ENCODE data around the gene HIVEP1.

Gene HIVEP1

DNA sequence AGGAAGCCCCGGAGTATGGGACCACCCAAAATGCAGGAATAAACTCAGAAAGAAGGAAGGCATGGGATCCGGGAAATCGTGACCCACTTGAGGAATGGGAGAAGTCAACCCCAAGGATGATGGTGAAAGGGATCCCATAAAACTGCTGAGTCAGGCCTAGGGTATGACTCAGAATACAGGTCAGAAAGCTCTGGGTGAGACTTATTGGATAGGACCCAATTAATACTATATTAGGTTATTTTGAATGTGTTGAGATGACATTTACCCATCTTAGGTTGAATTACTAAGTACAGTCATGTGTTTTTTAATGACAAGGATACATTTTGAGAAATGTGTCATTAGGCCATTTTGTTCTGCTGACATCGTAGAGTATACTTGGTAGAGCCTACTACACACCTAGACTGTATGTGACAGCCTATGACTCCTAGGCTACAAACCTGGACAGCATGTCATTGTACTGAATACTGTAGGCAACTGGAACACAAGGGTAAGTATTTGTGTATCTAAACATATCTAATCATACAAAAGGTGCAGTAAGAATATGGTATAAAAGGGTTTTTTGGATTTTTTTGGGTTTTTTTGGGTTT lies 17.1 kb upstream of the HIVEP1 start:
- H3K4me2 ChIP-seq (ENCODE audit: low read length): no peak overlapping the region
- H3K9ac ChIP-seq (ENCODE audit: low read depth, low read length): no peak overlapping the region
- peaks cover 3% of the 10 kb centered on the region for H3K4me1 ChIP-seq (ENCODE audit: control insufficient read depth, insufficient read depth, low read length)
- no peaks in the 10 kb centered on the region for H3K9me3 ChIP-seq (replicated peaks; ENCODE audit: low read length)
- H3K36me3 ChIP-seq (ENCODE audit: insufficient read depth, low read length): no peaks in the 10 kb centered on the region
- no peak overlapping the region for H3K4me3 ChIP-seq (ENCODE audit: low read length)
- H3K27me3 ChIP-seq (ENCODE audit: control insufficient read depth, insufficient read depth, low read length): no peaks in the 10 kb centered on the region

DNA sequence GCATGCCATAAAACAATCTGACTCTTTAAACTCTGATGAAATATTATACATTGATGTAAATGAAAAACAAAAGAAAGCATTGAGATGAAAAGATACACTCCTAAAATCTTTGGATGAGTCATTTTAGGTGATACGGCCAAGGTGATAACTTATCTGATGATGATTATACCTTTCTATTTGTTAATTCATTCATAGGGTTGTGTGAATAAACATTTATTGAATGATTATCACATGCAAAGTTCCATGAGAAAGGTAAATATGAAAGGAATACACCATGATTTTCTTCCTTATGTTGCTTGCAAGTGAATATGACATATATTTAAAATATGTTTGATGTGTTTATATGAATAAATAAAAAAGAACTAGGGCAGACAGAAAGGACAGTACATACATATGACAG lies 15.4 kb upstream of the HIVEP1 start:
- no peak overlapping the region for H3K9ac ChIP-seq (ENCODE audit: low read depth, low read length)
- H3K36me3 ChIP-seq (ENCODE audit: insufficient read depth, low read length): no peaks in the 10 kb centered on the region
- H3K4me3 ChIP-seq (ENCODE audit: low read length): no peak overlapping the region
- no peaks in the 10 kb centered on the region for H3K27me3 ChIP-seq (ENCODE audit: control insufficient read depth, insufficient read depth, low read length)
- no peaks in the 10 kb centered on the region for H3K9me3 ChIP-seq (replicated peaks; ENCODE audit: low read length)
- H3K4me2 ChIP-seq (ENCODE audit: low read length): no peak overlapping the region
- H3K4me1 ChIP-seq (ENCODE audit: control insufficient read depth, insufficient read depth, low read length): peaks cover 3% of the 10 kb centered on the region

DNA sequence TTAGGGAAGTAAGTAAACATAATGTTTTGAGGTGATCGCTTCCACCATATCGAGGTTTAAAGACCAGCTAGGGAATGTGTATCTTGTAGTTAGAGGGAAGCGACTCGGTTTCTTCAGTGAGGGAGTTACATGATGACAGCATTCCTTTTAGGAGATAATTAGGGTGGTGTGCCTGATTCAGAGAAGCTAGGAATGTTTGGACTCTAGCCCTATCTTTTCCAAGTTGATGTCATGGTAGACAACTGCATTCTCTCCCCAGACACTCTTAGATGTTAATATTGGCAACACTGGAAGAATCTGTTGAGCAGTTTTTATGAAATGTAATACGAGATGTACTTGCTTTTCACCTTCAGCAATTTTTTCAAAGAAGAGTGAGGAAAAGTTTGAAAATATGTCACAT lies 12.9 kb upstream of the HIVEP1 start:
- Histone ChIP-seq H3K36me3 (ENCODE audit: insufficient read depth, low read length) (no peaks in the 10 kb centered on the region), H3K4me2 (ENCODE audit: low read length) (no peak overlapping the region), H3K9ac (ENCODE audit: low read depth, low read length) (no peak overlapping the region), H3K27me3 (ENCODE audit: control insufficient read depth, insufficient read depth, low read length) (no peaks in the 10 kb centered on the region), H3K9me3 (replicated peaks; ENCODE audit: low read length) (no peaks in the 10 kb centered on the region), H3K4me1 (ENCODE audit: control insufficient read depth, insufficient read depth, low read length) (peaks cover 3% of the 10 kb centered on the region), H3K4me3 (ENCODE audit: low read length) (no peak overlapping the region)

DNA sequence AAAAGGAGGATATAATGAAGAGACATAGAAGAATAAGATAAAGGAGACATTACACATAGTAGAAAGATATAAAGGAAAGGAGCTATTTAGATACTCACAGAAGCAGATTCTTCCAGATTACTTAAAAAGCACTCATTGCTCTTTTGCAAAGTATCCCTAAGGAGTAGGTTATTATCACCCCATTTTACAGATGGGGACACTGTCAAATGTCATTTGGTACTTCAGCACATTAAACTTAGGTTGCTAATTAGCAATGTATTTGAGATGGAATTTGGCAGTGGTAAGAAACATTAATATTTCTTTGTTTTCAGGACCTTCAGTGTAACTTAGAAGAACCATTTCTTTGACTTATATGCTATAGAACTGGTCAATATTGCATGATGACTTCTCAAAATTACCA lies 11.9 kb upstream of the HIVEP1 start:
- no peaks in the 10 kb centered on the region for H3K9me3 ChIP-seq (replicated peaks; ENCODE audit: low read length)
- H3K4me1 ChIP-seq (ENCODE audit: control insufficient read depth, insufficient read depth, low read length): peaks cover 3% of the 10 kb centered on the region
- no peaks in the 10 kb centered on the region for H3K36me3 ChIP-seq (ENCODE audit: insufficient read depth, low read length)
- H3K4me2 ChIP-seq (ENCODE audit: low read length): no peak overlapping the region
- no peak overlapping the region for H3K9ac ChIP-seq (ENCODE audit: low read depth, low read length)
- no peaks in the 10 kb centered on the region for H3K27me3 ChIP-seq (ENCODE audit: control insufficient read depth, insufficient read depth, low read length)
- no peak overlapping the region for H3K4me3 ChIP-seq (ENCODE audit: low read length)

DNA sequence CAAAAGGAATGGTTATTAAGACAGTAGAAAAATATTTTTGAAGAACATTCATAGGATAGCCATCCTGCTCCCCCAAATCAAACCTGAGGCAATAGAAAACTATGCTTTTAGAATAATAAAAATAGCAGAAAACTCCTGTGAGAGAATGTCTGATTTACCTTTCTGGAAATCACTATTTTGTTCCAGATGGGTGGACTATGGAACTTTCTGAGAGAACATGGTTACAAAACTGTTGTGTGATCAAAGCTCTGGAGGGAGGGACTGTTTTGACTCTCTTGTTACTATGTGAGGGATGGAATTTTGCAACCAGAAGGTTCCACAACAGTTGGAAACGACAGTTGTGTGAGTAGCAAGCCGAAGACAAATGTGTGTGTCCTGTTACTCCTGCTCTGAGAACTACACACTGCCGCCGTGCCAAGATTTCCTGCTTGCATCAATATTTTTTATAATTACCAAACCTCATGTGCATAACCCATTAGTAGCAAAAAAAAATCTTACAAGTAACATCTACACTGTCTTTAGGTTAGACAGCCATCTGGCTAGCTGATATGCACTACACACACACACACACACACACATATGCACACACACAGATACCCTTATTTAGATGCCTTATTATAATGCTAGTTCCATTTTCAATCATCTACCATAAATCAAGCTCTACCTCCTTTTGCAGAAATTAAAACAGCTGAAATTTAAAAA lies 11.0 kb upstream of the HIVEP1 start:
- no peak overlapping the region for H3K9ac ChIP-seq (ENCODE audit: low read depth, low read length)
- H3K4me3 ChIP-seq (ENCODE audit: low read length): no peak overlapping the region
- no peaks in the 10 kb centered on the region for H3K9me3 ChIP-seq (replicated peaks; ENCODE audit: low read length)
- H3K27me3 ChIP-seq (ENCODE audit: control insufficient read depth, insufficient read depth, low read length): no peaks in the 10 kb centered on the region
- no peaks in the 10 kb centered on the region for H3K36me3 ChIP-seq (ENCODE audit: insufficient read depth, low read length)
- no peak overlapping the region for H3K4me2 ChIP-seq (ENCODE audit: low read length)
- peaks cover 3% of the 10 kb centered on the region for H3K4me1 ChIP-seq (ENCODE audit: control insufficient read depth, insufficient read depth, low read length)

DNA sequence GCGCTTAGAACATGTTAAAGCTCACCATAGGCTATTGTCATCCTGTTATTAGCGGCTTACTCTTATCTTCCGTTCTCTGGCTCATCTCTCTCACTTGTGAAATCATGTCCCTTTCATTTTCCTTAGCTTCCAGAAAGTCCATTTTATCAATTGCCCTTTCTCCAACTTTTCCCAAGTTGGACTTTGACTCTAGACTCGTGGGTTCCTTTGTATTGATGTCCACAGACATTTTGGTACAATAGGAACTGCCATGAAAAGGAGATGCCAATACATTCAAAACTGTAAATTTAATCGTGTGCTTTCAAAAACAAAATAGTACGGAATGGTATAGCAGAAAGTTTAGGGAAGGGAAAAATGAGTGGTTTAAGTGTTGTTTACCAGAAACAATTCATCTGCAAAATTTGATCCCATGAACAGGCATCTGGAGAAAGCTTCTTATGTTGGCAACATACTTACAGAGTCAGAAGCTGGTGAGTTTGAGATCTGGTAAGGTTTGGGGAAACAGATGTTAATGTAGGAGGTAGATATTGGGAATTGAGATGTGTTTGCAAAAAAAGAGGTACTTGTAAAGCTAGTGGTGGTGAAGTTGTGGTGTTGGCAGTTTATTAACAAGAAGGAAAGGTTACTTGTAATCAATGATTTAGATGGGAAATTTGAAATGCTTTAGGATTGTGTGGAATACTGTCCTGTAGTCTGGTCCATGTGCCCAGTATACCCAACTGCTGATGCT lies 10.2 kb upstream of the HIVEP1 start:
- Histone ChIP-seq H3K4me1 (ENCODE audit: control insufficient read depth, insufficient read depth, low read length) (peaks cover 3% of the 10 kb centered on the region), H3K4me3 (ENCODE audit: low read length) (no peak overlapping the region), H3K4me2 (ENCODE audit: low read length) (no peak overlapping the region), H3K27me3 (ENCODE audit: control insufficient read depth, insufficient read depth, low read length) (no peaks in the 10 kb centered on the region), H3K9me3 (replicated peaks; ENCODE audit: low read length) (no peaks in the 10 kb centered on the region), H3K36me3 (ENCODE audit: insufficient read depth, low read length) (no peaks in the 10 kb centered on the region), H3K9ac (ENCODE audit: low read depth, low read length) (no peak overlapping the region)

- H3K9ac ChIP-seq (ENCODE audit: low read depth, low read length): no peak overlapping the region
- no peaks in the 10 kb centered on the region for H3K36me3 ChIP-seq (ENCODE audit: insufficient read depth, low read length)
- H3K4me1 ChIP-seq (ENCODE audit: control insufficient read depth, insufficient read depth, low read length): peaks cover 17% of the 10 kb centered on the region
- H3K9me3 ChIP-seq (replicated peaks; ENCODE audit: low read length): no peaks in the 10 kb centered on the region
- H3K27me3 ChIP-seq (ENCODE audit: control insufficient read depth, insufficient read depth, low read length): no peaks in the 10 kb centered on the region
- H3K4me2 ChIP-seq (ENCODE audit: low read length): no peak overlapping the region
- no peak overlapping the region for H3K4me3 ChIP-seq (ENCODE audit: low read length)
Measured at GRCh38 chr6:12007473-12007872, 4.6 kb upstream of the HIVEP1 start.

DNA sequence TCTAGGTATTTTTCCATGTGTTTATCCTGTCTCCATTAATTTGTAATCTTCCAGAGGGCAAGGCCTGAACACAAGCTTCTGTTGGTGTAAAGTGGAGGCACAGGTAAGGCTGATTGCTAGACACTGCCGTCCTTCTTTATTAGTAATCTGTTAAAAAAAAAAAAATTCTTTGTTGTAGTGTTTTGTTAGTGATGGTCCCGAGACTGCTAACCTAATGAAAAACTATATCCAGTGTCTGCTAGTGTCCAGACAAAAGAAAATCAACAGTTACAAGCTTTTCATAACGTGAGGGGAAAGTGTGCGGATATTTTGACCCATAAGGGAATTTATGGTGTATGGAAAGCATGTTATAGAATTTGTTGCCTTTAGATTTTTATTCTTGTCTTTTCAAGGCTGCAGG lies 4.2 kb upstream of the HIVEP1 start:
- Histone ChIP-seq H3K4me3 (ENCODE audit: low read length) (peak overlapping the region; percentile 87), H3K36me3 (ENCODE audit: insufficient read depth, low read length) (no peaks in the 10 kb centered on the region), H3K4me2 (ENCODE audit: low read length) (peak overlapping the region; percentile 86), H3K27me3 (ENCODE audit: control insufficient read depth, insufficient read depth, low read length) (no peaks in the 10 kb centered on the region), H3K9me3 (replicated peaks; ENCODE audit: low read length) (no peaks in the 10 kb centered on the region), H3K4me1 (ENCODE audit: control insufficient read depth, insufficient read depth, low read length) (peaks cover 17% of the 10 kb centered on the region), H3K9ac (ENCODE audit: low read depth, low read length) (peak overlapping the region; percentile 96)

DNA sequence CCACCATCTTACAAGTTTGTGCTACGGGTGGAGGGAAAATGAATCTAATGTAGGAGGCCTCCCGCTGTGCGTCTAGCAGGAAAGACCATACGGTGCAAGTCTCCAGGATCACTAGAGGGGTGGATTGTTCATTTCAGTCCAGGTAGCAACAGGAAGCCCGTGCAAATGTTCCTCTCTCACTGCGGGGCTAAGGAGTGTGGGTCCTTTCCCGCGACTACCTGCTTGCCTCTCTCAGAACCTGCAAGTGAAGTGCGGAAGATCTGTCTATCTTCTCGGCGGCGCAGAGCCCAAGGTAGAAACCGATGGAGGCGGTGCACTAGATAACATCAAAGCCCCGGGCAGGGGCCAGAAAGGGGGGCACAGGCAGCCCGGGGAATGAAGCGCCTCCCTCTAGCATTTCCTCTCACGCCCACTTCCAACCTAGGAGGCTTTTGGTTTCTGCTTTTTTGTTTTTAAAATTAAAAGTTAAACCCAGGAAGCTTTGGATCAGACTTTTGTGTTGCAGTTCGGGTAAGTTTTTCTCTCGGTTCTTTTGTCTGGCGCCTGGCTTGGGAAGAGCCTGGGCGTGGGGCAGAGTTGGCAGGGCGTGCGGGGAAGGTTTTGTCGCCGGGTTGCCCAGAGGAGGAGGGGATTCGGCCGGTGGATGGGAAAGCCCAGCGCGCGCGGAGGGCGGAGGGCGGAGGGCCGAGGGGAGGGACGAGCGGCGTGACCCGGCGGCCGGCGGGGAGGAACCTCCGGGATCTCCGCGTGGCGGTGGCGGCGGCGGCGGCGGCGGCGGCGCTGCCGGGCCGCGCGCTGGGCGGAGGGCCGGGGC lies 3.5 kb upstream of the HIVEP1 start:
- Histone ChIP-seq H3K4me2 (ENCODE audit: low read length) (peak overlapping the region; percentile 86), H3K4me3 (ENCODE audit: low read length) (peak overlapping the region; percentile 87), H3K9ac (ENCODE audit: low read depth, low read length) (peak overlapping the region; percentile 96), H3K36me3 (ENCODE audit: insufficient read depth, low read length) (no peaks in the 10 kb centered on the region), H3K4me1 (ENCODE audit: control insufficient read depth, insufficient read depth, low read length) (peaks cover 20% of the 10 kb centered on the region), H3K9me3 (replicated peaks; ENCODE audit: low read length) (no peaks in the 10 kb centered on the region), H3K27me3 (ENCODE audit: control insufficient read depth, insufficient read depth, low read length) (no peaks in the 10 kb centered on the region)

DNA sequence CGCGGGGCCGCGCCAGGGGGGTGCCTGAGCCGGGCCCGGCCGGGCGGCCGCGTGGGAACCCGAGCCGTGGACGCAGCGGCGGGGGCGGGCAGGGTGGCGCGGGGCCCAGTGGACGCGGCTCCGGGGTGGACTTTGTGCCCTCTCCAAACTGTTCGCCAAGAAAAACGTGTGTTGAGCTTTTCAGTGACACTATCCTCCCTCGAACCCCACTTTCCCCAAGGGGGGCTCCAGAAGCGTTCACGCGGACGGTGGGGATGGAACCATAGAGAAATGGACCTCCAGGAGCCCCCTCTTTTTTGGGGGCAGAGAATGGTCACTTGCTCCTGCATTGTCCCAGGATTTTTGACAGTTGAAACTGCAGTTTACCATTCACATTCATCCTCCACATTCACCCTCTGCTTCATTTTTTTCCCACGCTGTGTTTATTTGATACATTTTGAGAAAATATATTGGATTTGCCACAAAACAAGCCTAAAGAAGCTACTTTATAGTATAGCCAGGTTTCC lies 2.9 kb upstream of the HIVEP1 start:
- Histone ChIP-seq H3K4me2 (ENCODE audit: low read length) (peak overlapping the region; percentile 85), H3K9me3 (replicated peaks; ENCODE audit: low read length) (no peaks in the 10 kb centered on the region), H3K4me3 (ENCODE audit: low read length) (peak overlapping the region; percentile 87), H3K36me3 (ENCODE audit: insufficient read depth, low read length) (no peaks in the 10 kb centered on the region), H3K9ac (ENCODE audit: low read depth, low read length) (peak overlapping the region; percentile 96), H3K4me1 (ENCODE audit: control insufficient read depth, insufficient read depth, low read length) (peaks cover 26% of the 10 kb centered on the region), H3K27me3 (ENCODE audit: control insufficient read depth, insufficient read depth, low read length) (no peaks in the 10 kb centered on the region)

All from skeletal muscle satellite cell (primary cell).